ENCODE data around the gene TRIM68. TPM values are rescaled to one million over a fixed set of nuclear protein-coding genes. Genes with fewer than 3 reads are reported as not detected.

Gene TRIM68
- total RNA-seq, 3 donors from 2014 or later (not counting 1 experiment from before 2014, with no cell fraction given) = 7.6 to 14.7 (median 9.8) TPM

- Mint-ChIP-seq H3K27me3 (ENCODE audit: low read depth in 2 of 2) (peaks cover 10 to 21% of the 10 kb centered on the region in 2 donors), H3K9me3 (peaks cover 0 to 2% of the 10 kb centered on the region in 2 donors), H3K4me3 (no peak overlapping the region), H3K36me3 (no peaks in the 10 kb centered on the region), H3K27ac (no peak overlapping the region), H3K4me1 (no peaks in the 10 kb centered on the region)
- no peaks in the 10 kb centered on the region for H3K36me3 ChIP-seq (ENCODE audit: control insufficient read depth, insufficient read depth, low read length)
- intact Hi-C loops (cut with micrococcal nuclease) = no loop called here
- no peak for DNase-seq
- WGBS (ENCODE audit: insufficient coverage) = 72% methylated on average over 8 of the region's 9 CpGs
- no peak for ATAC-seq
- peaks cover 4% of the 10 kb centered on the region for H3K27me3 ChIP-seq (ENCODE audit: control insufficient read depth, insufficient read depth, low read length)
- H3K4me3 ChIP-seq (ENCODE audit: low read length) = no peak overlapping the region
- H3K27ac ChIP-seq (ENCODE audit: low read length) = no peak overlapping the region
- no peaks in the 10 kb centered on the region for H3K4me1 ChIP-seq (ENCODE audit: control insufficient read depth, insufficient read depth, low read length)
- no peaks in the 10 kb centered on the region for H3K9me3 ChIP-seq (ENCODE audit: control insufficient read depth, insufficient read depth, low read length)
- TF ChIP-seq, protein P1, sequence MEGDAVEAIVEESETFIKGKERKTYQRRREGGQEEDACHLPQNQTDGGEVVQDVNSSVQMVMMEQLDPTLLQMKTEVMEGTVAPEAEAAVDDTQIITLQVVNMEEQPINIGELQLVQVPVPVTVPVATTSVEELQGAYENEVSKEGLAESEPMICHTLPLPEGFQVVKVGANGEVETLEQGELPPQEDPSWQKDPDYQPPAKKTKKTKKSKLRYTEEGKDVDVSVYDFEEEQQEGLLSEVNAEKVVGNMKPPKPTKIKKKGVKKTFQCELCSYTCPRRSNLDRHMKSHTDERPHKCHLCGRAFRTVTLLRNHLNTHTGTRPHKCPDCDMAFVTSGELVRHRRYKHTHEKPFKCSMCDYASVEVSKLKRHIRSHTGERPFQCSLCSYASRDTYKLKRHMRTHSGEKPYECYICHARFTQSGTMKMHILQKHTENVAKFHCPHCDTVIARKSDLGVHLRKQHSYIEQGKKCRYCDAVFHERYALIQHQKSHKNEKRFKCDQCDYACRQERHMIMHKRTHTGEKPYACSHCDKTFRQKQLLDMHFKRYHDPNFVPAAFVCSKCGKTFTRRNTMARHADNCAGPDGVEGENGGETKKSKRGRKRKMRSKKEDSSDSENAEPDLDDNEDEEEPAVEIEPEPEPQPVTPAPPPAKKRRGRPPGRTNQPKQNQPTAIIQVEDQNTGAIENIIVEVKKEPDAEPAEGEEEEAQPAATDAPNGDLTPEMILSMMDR (IDR thresholded peaks at IDR 0.05) = no peak
Measured at GRCh38 chr11:4619514-4619913, 11.5 kb upstream of the TRIM68 start.

GRCh38 chr11:4615856-4616444 lies 7.9 kb upstream of the TRIM68 start:
- Mint-ChIP-seq H3K27ac (no peak overlapping the region), H3K4me1 (no peaks in the 10 kb centered on the region), H3K27me3 (ENCODE audit: low read depth in 2 of 2) (peaks cover 17 to 18% of the 10 kb centered on the region in 2 donors), H3K9me3 (no peaks in the 10 kb centered on the region), H3K4me3 (no peak overlapping the region), H3K36me3 (no peaks in the 10 kb centered on the region)
- no peaks in the 10 kb centered on the region for H3K36me3 ChIP-seq (ENCODE audit: control insufficient read depth, insufficient read depth, low read length)
- H3K4me1 ChIP-seq (ENCODE audit: control insufficient read depth, insufficient read depth, low read length) = no peaks in the 10 kb centered on the region
- TF ChIP-seq, protein P1 (IDR thresholded peaks at IDR 0.05) = no peak
- intact Hi-C loops (cut with micrococcal nuclease) = no loop called here
- no peak overlapping the region for H3K4me3 ChIP-seq (ENCODE audit: low read length)
- H3K27ac ChIP-seq (ENCODE audit: low read length) = no peak overlapping the region
- peaks cover 4% of the 10 kb centered on the region for H3K27me3 ChIP-seq (ENCODE audit: control insufficient read depth, insufficient read depth, low read length)
- no peaks in the 10 kb centered on the region for H3K9me3 ChIP-seq (ENCODE audit: control insufficient read depth, insufficient read depth, low read length)
- DNase-seq (no peak), ATAC-seq (no peak)

- DNase-seq = no peak
- WGBS (ENCODE audit: insufficient coverage) = 88% methylated on average over 2 of the region's 2 CpGs
- Histone ChIP-seq H3K9me3 (ENCODE audit: control insufficient read depth, insufficient read depth, low read length) (no peaks in the 10 kb centered on the region), H3K4me1 (ENCODE audit: control insufficient read depth, insufficient read depth, low read length) (peaks cover 11% of the 10 kb centered on the region), H3K27ac (ENCODE audit: low read length) (no peak overlapping the region), H3K36me3 (ENCODE audit: control insufficient read depth, insufficient read depth, low read length) (no peaks in the 10 kb centered on the region), H3K4me3 (ENCODE audit: low read length) (no peak overlapping the region), H3K27me3 (ENCODE audit: control insufficient read depth, insufficient read depth, low read length) (no peaks in the 10 kb centered on the region)
- no peaks in the 10 kb centered on the region for H3K36me3 Mint-ChIP-seq
- no peak overlapping the region for H3K27ac Mint-ChIP-seq
- H3K27me3 Mint-ChIP-seq (ENCODE audit: low read depth in 2 of 2) = peaks cover 11 to 17% of the 10 kb centered on the region in 2 donors
- no peak for ATAC-seq
- TF ChIP-seq, protein P1 (IDR thresholded peaks at IDR 0.05) = no peak
- H3K4me1 Mint-ChIP-seq = peaks cover 28 to 31% of the 10 kb centered on the region in 2 donors
- H3K4me3 Mint-ChIP-seq = no peak overlapping the region
- H3K9me3 Mint-ChIP-seq = peaks cover 0 to 2% of the 10 kb centered on the region in 2 donors
- intact Hi-C loops (cut with micrococcal nuclease) = no loop called here
Measured at GRCh38 chr11:4611986-4612385, 4.0 kb upstream of the TRIM68 start.
